ENCODE data around the gene KRTAP5-3.

The KRTAP5-3 gene

DNA sequence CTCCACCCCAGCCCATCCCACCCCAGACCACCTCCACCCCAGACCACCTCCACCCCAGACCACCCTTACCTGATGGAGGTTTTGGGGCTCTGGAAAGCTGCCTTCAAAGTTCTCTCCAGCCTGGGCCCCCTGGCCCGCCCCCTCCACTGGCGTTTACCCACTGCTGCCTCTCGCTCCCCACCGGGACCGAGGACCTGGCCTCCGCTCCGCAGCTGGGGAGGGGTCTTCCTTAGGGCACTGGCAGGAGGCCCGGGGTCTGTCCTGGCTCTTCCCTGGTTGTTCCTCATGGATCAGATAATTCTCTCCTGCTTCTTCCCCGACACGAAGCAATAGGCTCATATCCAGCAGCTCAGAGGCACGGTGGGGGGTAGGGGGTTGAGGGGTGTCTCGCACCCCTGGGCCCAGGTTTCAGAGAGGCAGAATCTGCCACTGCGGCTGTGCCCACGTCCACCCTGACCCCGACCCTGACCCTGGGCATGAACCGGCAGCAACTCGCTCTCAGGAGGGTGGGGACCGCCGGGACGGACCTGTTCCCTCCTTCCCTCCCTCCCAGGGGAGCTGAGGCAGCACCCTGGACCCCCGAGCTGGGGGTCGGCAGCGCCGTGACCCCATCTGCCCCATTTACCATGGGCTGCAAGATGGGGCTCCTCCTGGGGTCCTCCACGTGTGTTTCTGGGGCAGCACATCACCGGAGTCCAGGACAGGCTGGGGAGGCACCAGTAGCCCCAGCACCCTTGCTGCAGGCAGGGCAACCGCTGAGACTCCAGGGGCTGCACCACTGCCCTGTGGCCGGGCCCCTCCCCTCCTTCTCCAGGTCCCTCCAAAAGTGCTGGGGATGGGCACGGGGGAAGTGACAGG, 34.3 kb upstream of the KRTAP5-3 start:
- no peak for DNase-seq

- DNase-seq = no peak
Measured at GRCh38 chr11:1641096-1641495, 32.8 kb upstream of the KRTAP5-3 start.

GRCh38 chr11:1640076-1640946, 32.0 kb upstream of the KRTAP5-3 start:
- DNase-seq = no peak

- no peak for DNase-seq
Measured at GRCh38 chr11:1639666-1640065, 31.4 kb upstream of the KRTAP5-3 start.

DNA sequence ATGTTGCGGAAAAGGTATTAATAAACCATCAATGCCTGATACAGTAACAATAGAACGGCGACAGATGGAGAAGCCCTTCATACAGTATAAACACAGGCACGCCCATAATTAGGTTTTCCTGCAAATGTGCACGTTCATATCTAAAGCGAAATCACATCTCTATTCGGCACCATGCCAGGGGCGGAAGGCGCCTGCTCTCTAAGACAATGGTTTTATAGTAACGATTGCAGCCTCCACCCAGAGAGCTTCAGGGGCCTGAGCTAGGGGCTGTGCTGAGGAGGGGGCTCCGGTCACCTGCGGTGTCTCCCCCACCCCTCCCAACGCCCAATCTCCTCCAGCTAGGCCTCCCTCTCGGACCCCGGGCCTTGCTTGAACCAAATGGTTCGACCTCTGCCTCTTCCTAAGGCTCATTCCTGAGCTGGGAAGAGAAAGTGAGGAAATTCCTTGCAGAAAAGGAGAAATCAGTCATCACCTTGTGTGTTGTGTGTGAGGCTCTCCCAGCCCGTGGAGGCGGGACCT, 30.9 kb upstream of the KRTAP5-3 start:
- no peak for DNase-seq

GRCh38 chr11:1638344-1638743, 30.1 kb upstream of the KRTAP5-3 start:
- no peak for DNase-seq

DNA sequence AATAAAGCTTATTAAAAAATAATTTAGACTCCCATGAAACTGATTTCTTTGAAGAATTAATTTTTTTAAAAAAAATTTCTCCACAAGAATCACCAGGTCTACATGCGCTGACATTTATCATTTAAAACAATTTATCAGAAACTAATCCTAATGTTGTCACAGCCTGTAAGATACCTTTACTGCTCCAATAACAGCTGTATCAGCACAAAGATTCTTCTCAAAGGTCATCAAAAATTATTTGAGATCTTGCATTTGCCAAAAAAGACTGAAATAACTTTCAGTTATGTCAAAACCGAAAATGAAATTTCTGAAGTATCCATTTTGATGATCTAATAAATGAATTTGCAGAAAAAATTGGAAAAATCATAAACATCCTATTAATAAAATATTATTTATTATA, 29.4 kb upstream of the KRTAP5-3 start:
- DNase-seq = no peak

DNA sequence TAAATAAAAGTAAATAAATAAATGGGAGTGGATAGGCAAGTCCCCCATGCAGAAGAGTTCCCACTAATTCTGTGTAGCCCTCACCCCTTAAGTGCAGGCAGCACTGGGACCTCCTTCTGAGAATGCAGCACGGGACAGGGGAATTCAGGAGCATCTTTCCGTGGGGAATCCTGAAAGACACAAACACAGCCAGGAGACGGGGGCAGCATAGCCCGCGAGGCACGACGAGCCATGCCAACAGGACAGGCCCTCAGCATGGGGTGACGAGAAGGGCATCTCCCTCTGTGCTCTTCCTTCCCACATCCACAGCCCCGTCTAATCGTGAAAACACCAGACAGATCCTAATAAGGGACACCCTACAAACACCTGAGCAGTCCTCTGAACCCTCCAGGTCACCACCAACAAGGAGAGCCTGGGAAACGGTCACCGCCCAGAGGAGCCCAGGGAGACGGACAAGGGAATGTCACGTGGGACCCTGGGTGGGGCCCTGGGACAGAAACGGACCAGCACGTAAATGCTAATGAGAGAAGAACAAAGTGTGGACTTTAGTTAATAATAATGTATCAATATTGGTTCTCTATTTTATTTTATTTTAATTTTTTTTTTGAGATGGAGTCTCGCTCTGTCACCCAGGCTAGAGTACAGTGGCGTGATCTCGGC, 28.2 kb upstream of the KRTAP5-3 start:
- no peak for DNase-seq

GRCh38 chr11:1633864-1634263, 25.6 kb upstream of the KRTAP5-3 start:
- DNase-seq = no peak

DNA sequence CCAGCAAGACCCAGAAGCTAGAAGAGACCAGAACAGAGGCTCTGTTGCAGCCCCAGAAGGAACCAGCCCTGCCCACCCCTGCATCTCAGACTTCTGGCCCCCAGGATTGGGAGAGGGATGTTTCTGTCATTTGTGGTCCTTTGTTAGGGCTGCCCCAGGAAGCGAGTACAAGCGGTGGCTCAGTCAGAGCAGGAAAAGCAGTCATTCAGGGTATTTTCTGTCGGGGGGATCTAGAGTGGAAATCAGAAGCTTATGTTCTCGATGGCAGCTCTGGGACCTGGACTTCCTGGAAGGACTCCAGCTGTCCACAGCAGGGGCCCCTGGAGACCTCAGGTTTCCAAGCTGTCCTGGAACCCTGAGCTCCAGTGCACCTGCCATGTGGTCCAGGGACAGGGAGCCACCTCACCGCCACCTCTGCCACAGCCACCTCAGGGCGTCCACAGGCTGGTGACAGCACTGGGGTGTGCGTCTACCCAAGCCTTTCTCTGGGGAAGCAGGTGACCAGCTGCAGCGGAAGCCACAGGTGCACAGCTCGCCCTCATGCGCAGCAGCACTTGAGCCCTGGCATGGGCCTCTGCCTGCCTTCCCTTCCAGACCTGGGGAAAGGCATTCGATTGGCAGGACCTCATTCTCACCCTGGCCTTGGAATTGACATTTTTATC, 23.9 kb upstream of the KRTAP5-3 start:
- no peak for DNase-seq

- DNase-seq = no peak
Measured at GRCh38 chr11:1631066-1631568, 22.9 kb upstream of the KRTAP5-3 start.

- no peak for DNase-seq
Measured at GRCh38 chr11:1630271-1630670, 22.0 kb upstream of the KRTAP5-3 start.

DNA sequence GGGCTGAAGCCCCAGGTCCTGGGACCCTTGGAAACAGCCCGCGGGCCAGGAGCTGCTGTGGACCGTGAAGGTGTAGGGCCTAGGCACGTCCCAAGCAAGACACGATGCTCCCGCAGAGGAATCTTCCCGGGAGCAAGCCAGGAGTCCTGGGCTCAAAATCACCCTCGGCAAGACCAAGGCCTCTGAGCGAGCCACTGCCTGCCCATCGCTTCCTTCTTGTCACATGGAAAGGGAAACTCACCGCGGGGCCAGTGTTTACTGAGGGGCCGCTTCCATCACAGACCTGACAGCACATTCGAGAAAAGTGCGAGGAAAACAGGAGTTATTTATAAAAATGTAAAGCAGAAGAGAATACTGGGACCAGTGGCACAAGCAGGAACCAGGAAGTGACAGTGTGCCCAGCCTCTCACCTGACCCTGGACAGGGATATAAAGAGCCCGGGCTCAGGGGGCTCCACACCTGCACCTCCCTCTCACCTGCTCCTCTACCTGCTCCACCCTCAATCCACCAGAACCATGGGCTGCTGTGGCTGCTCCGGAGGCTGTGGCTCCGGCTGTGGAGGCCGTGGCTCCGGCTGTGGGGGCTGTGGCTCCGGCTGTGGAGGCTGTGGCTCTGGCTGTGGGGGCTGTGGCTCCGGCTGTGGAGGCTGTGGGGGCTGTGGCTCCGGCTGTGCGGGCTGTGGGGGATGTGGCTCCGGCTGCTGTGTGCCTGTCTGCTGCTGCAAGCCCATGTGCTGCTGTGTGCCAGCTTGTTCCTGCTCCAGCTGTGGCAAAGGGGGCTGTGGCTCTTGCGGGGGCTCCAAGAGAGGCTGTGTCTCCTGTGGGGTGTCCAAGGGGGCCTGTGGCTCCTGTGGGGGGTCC, 21.3 kb upstream of the KRTAP5-3 start, which contains the start of gene KRTAP5-5:
KRTAP5-5 (plus strand) TSS at position 450 of the 860 bp plus-strand sequence; CDS start at position 516, 66 bp downstream.
- DNase-seq = no peak

GRCh38 chr11:1628506-1629325, 20.5 kb upstream of the KRTAP5-3 start:
- DNase-seq = peak; percentile 43

DNA sequence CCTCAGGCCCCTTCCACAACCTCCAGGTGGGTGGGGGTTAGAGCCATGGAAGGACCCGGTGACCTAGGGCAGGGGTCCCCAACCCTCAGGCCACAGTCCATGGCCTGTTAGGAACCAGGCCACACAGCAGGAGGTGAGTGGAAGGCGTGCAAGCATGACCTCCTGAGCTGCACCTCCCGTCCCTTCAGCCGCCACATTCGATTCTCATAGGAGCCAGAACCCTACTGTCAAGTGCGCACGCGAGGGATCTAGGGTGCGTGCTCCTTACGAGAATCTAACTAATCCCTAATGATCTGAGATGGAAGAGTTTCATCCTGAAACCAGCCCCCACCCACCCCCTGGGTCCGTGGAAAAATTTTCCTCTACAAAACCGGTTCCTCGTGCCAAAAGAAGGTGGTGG, 17.3 kb upstream of the KRTAP5-3 start:
- no peak for DNase-seq

DNA sequence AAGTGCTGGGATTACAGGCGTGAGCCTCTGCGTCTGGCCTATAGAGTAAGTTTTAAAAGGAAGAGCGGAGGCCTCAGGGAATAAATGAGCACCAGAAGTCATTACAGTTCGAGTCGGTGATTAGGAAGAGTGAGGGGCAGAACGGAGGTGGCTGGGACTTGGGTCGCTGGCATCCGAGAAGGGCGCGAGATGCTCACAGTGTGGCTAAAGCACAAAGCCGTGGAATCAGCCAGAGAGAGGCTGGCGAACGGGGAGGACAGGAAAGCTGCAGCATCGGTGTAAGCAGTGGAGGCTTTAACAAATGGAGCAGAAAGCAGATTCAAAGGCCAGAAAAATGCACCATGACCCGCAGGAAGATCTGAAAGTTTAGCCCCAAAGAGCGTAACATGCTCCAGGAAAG, 16.4 kb upstream of the KRTAP5-3 start:
- DNase-seq = no peak

DNA sequence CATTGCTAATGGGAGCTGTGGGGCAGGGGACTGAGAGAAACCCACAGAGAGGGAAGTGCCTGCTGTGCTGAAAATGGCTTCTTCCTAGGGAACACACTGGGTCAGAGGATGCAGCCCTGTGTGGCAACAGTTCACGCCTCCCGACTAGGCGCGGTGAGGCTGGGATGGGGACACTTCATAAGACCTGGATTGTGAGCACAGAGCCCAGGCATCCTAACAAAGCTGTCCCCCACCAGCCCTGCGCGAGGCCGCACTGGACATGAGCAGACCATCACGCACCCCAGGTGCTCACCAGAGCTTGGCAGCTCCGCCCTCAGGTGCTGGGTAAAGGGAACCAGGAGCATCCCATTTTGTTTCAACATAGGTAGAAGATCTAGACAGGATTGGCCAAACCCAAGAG, 15.5 kb upstream of the KRTAP5-3 start:
- DNase-seq = no peak

DNA sequence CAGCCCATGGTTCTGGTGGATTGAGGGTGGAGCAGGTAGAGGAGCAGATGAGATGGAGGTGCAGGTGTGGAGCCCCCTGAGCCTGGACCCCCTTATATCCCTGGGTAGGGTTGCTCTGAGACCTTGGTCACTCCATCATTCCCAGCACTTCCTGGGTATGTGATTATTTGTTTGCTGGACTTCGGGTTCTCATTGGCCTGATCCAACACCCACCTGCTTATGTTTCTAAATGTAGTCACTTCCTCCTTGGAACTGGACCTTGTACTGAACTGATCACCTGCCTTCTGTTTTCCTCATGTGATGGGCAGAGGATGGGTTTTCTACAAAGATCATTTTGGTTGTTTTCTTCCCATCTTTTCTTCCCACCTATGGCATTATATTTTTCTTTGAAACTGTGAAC, 13.8 kb upstream of the KRTAP5-3 start, which contains the start of gene KRTAP5-4:
KRTAP5-4 (minus strand) TSS at position 53 of the 400 bp plus-strand sequence; CDS start at position 8, 45 bp downstream.
- no peak for DNase-seq

GRCh38 chr11:1619449-1619848, 11.2 kb upstream of the KRTAP5-3 start:
- no peak for DNase-seq

DNA sequence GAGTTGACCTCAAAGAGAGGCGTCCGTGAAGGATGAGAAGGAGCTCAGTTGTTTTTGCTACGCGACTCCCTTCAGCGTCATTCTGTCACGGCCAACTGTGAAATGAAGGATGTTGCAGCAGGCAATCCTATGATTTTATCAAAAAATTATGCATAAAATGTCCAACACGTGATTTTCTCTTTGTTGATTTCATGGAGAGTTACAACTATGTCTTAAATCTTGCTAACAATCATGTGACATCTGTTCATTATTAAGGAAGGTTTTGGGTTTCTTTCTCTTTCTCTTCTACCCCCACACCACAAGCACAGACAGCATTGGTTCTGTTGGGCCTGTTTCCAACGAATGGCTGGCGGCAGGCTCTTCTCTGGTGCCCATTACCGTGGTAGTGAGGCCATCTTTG, 10.0 kb upstream of the KRTAP5-3 start:
- no peak for DNase-seq

Data from stimulated activated CD4-positive, alpha-beta T cell treated with anti-CD3 and anti-CD28 coated beads, Interleukin-1b, Interleukin-23, amount 100 ng/mL, for 48 hours (primary cell).